Measurements from ENCODE around the gene ULK1. TPM values are rescaled to one million over a fixed set of nuclear protein-coding genes. Genes with fewer than 3 reads are reported as not detected.

The ULK1 gene
- total RNA-seq, 1 donor from 2014 or later = 4.9 TPM

GRCh38 chr12:131940141-131940547 lies 45.7 kb downstream of the ULK1 start:
- Mint-ChIP-seq H3K9me3 (no peaks in the 10 kb centered on the region), H3K27ac (no peak overlapping the region)
- no peaks in the 10 kb centered on the region for H3K36me3 ChIP-seq

GRCh38 chr12:131941116-131941986 lies 46.9 kb downstream of the ULK1 start:
- Mint-ChIP-seq H3K36me3 (peaks cover 20% of the 10 kb centered on the region), H3K27ac (no peak overlapping the region), H3K9me3 (no peaks in the 10 kb centered on the region), H3K27me3 (ENCODE audit: insufficient read depth, low read depth) (peaks cover 2% of the 10 kb centered on the region), H3K4me1 (no peaks in the 10 kb centered on the region), H3K4me3 (peak overlapping the region; percentile 33)
- no peak overlapping the region for H2AFZ ChIP-seq (replicated peaks)
- no peak for DNase-seq (ENCODE audit: low spot score)
- no peak overlapping the region for H3K27ac ChIP-seq
- H3K9me3 ChIP-seq (ENCODE audit: low read depth) = no peaks in the 10 kb centered on the region
- H3K27me3 ChIP-seq = no peaks in the 10 kb centered on the region
- H3K4me2 ChIP-seq = no peak overlapping the region
- H3K36me3 ChIP-seq = no peaks in the 10 kb centered on the region
- no peaks in the 10 kb centered on the region for H3F3A ChIP-seq (ENCODE audit: low read depth)
- no peaks in the 10 kb centered on the region for H3K4me1 ChIP-seq
- no peaks in the 10 kb centered on the region for H3K79me2 ChIP-seq (ENCODE audit: low read depth)
- no peak overlapping the region for H3K4me3 ChIP-seq
- TF ChIP-seq CTCF (IDR thresholded peaks at IDR 0.05) = no peak
- no peak for TF ChIP-seq EZH2phosphoT487 (IDR thresholded peaks at IDR 0.05)
- no peak for TF ChIP-seq EZH2 (IDR thresholded peaks at IDR 0.05)
- no peak overlapping the region for H3K9ac ChIP-seq
- no peaks in the 10 kb centered on the region for H4K20me1 ChIP-seq (ENCODE audit: low read depth)

More at GRCh38 chr12:131940141-131940547, 45.7 kb downstream of the ULK1 start:
- no peaks in the 10 kb centered on the region for H3K4me1 Mint-ChIP-seq
- TF ChIP-seq CTCF (IDR thresholded peaks at IDR 0.05) = no peak
- no peak for TF ChIP-seq EZH2 (IDR thresholded peaks at IDR 0.05)
- TF ChIP-seq EZH2phosphoT487 (IDR thresholded peaks at IDR 0.05) = no peak
- no peak for DNase-seq (ENCODE audit: low spot score)
- Histone ChIP-seq H3K9me3 (ENCODE audit: low read depth) (no peaks in the 10 kb centered on the region), H3K4me3 (no peak overlapping the region), H3F3A (ENCODE audit: low read depth) (no peaks in the 10 kb centered on the region), H3K9ac (no peak overlapping the region), H3K4me2 (no peak overlapping the region), H3K27ac (no peak overlapping the region), H3K4me1 (no peaks in the 10 kb centered on the region), H4K20me1 (ENCODE audit: low read depth) (no peaks in the 10 kb centered on the region), H2AFZ (replicated peaks) (no peak overlapping the region), H3K27me3 (no peaks in the 10 kb centered on the region), H3K79me2 (ENCODE audit: low read depth) (no peaks in the 10 kb centered on the region)
- H3K27me3 Mint-ChIP-seq (ENCODE audit: insufficient read depth, low read depth) = no peaks in the 10 kb centered on the region
- peaks cover 19% of the 10 kb centered on the region for H3K36me3 Mint-ChIP-seq
- H3K4me3 Mint-ChIP-seq = no peak overlapping the region

GRCh38 chr12:131941987-131942341 lies 47.5 kb downstream of the ULK1 start:
- TF ChIP-seq EZH2 (IDR thresholded peaks at IDR 0.05) (no peak), CTCF (IDR thresholded peaks at IDR 0.05) (no peak), EZH2phosphoT487 (IDR thresholded peaks at IDR 0.05) (no peak)
- H3K9me3 ChIP-seq (ENCODE audit: low read depth) = no peaks in the 10 kb centered on the region
- no peak overlapping the region for H3K27ac Mint-ChIP-seq
- no peak overlapping the region for H3K9ac ChIP-seq
- H3K27me3 ChIP-seq = no peaks in the 10 kb centered on the region
- no peaks in the 10 kb centered on the region for H4K20me1 ChIP-seq (ENCODE audit: low read depth)
- peaks cover 20% of the 10 kb centered on the region for H3K36me3 Mint-ChIP-seq
- no peaks in the 10 kb centered on the region for H3K9me3 Mint-ChIP-seq
- H3K36me3 ChIP-seq = no peaks in the 10 kb centered on the region
- peaks cover 2% of the 10 kb centered on the region for H3K27me3 Mint-ChIP-seq (ENCODE audit: insufficient read depth, low read depth)
- H3F3A ChIP-seq (ENCODE audit: low read depth) = no peaks in the 10 kb centered on the region
- H3K4me1 ChIP-seq = no peaks in the 10 kb centered on the region
- H3K27ac ChIP-seq = no peak overlapping the region
- H3K79me2 ChIP-seq (ENCODE audit: low read depth) = no peaks in the 10 kb centered on the region
- no peaks in the 10 kb centered on the region for H3K4me1 Mint-ChIP-seq
- H3K4me2 ChIP-seq = no peak overlapping the region
- peak overlapping the region; percentile 33 for H3K4me3 Mint-ChIP-seq
- H2AFZ ChIP-seq (replicated peaks) = no peak overlapping the region
- no peak for DNase-seq (ENCODE audit: low spot score)
- H3K4me3 ChIP-seq = no peak overlapping the region
